ENCODE data around the gene CLDN34. TPM values are rescaled to one million over a fixed set of nuclear protein-coding genes. Genes with fewer than 3 reads are reported as not detected.

The CLDN34 gene
- total RNA-seq, 1 experiment from 2014 or later = not detected

GRCh38 chrX:9980401-9980800, 13.2 kb downstream of the CLDN34 start:
- no peak for DNase-seq (ENCODE audit: low spot score)

DNA sequence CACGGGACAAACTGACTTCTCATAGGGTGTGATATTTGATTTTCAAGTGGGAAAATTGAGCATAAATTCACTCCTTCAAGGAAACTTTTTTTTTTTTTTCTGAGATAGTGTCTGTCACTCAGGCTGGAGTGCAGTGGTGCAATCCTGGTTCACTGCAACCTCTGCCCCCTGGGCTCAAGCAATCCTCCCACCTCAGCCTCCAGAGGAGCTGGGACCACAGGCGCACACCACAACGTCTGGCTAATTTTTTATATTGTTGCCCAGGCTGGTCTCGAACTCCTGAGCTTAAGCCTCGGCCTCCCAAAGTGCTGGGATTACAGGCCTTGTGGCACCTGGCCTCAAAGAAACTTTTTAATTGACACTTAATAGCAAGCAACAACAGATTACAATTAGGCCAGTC, 13.8 kb downstream of the CLDN34 start:
- no peak for DNase-seq (ENCODE audit: low spot score)

GRCh38 chrX:9983441-9983840, 16.3 kb downstream of the CLDN34 start:
- no peak for DNase-seq (ENCODE audit: low spot score)

DNA sequence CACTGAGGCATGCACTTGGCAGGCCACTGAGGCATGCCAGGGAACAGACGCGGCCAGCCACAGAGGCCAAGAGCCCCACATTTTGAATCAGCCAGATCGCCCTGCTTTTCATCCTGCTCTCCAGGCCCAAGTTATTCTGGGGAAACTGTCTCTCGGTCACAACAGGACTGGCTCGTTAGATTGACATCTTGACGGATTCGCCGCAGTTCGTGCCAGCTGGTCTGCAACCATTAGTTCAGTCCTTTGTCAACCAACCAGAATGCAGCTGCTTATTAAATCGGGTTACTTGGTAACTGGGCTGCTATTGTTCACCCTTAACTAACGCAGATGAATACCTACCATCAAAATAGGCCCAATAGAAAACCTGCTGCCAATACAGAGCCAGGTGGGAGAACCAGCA, 16.7 kb downstream of the CLDN34 start:
- no peak for DNase-seq (ENCODE audit: low spot score)

- DNase-seq (ENCODE audit: low spot score) = peak; percentile 15
These were observed 21.6 kb downstream of the CLDN34 start for GRCh38 chrX:9988762-9989161.

GRCh38 chrX:9992061-9992460, 24.9 kb downstream of the CLDN34 start:
- no peak for DNase-seq (ENCODE audit: low spot score)

- no peak for DNase-seq (ENCODE audit: low spot score)
These were observed 25.6 kb downstream of the CLDN34 start for GRCh38 chrX:9992724-9993123.

GRCh38 chrX:9995855-9996339, 28.7 kb downstream of the CLDN34 start:
- DNase-seq (ENCODE audit: low spot score) = peak; percentile 66

DNA sequence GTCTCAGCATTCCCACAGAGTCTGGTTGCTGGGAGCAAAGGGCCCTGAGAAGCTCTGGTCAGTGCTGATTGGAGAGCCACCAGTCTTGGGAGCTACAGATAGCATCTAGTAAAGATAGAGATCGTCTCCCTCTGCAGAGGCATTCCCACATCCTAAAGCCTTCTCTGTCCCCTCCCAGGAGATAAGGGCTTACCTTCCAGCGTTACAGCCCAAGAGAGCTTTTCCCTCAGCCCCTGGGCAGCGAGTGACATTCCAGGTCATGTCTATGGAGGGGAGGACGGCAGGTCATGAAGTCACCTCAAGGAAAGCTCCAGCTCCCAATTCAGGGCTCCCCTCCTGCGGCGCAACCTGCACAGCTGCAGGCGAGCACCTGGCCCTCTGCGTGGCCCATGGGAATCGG, 29.9 kb downstream of the CLDN34 start:
- no peak for DNase-seq (ENCODE audit: low spot score)

GRCh38 chrX:9997524-9997923, 30.4 kb downstream of the CLDN34 start:
- no peak for DNase-seq (ENCODE audit: low spot score)

GRCh38 chrX:10001496-10001895, 34.3 kb downstream of the CLDN34 start:
- DNase-seq (ENCODE audit: low spot score) = no peak

- no peak for DNase-seq (ENCODE audit: low spot score)
These were observed 37.8 kb downstream of the CLDN34 start for GRCh38 chrX:10004832-10005475.

DNA sequence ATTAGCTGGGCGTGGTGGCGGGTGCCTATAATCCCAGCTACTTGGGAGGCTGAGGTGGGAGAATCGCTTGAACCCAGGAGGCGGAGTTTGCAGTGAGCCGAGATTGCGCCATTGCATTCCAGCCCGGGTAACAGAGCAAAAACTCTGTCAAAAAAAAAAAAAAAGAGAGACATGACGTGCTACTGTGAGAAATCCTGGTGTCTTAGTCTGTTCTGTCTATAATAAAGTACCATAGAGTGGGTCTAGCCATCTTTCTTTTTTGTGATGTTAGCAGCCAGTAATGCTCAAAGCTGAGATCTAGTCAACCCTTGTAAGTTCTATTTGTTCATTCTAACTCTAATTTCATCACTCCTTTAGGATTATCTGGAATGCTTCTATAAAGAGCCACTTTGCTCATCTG, 38.9 kb downstream of the CLDN34 start:
- DNase-seq (ENCODE audit: low spot score) = no peak

DNA sequence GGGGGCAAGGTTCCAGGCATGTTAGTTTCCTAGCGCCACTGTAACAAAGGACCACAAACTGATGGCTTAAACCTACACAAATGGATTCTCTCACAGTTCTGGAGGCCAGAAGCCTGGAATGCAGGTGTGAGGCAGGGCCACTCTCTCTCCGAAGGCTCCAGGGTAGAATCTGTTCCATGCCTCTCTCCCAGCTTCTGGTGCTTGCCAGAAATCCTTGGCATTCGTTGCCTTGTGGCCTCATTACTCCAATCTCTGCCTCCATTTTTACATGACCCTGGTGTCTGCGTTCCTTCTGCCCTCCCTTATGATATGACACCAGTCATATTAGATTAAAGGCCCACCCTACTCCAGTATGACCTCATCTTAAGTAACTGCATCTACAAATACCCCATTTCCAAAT, 39.6 kb downstream of the CLDN34 start:
- DNase-seq (ENCODE audit: low spot score) = no peak

- peak; percentile 21 for DNase-seq (ENCODE audit: low spot score)
These were observed 40.5 kb downstream of the CLDN34 start for GRCh38 chrX:10007621-10008020.

DNA sequence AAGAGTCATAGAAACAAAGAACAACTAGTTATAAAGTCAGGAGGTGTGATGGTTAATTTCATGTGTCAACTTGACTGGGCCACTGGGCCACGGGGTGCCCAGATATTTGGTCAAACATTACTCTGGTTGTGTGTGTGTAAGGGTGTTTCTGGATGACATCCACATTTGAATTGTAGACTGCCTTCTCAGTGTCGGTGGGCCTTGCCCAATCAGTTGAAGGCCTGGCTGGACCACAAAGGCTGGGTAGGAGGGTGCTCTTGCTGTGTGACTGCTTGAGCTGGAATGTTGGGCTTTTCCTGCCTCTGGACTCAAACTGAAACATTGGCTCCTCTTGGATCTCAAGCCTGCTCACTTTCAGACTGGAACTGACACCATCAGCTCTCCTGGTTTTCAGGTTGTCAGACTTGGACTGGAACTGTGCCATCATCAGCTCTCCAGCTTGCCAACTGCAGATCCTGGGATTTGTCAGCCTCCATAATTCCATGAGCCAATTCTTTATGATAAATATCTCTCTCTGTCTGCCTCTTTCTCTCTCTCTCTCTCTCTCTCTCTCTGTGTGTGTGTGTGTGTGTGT, 41.4 kb downstream of the CLDN34 start:
- DNase-seq (ENCODE audit: low spot score) = no peak

DNA sequence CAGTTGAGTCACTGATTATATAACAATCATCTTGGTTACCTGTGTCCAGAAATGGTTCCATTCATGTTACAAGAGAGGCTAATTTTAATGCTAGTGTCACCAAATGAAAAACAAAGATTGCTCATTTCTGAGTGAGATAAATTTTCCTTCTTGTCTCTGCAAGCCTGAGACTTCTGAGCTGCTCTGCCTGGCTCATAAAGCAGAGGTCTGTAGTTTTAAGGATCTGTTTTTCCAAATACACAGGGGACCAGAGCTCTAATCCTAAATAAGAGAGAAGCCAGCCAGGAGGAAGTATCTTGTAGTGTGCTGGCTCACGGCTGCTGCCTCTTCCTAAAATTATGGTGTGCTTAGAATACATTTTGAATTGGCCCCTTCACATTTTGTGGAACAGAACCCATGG, 42.6 kb downstream of the CLDN34 start:
- DNase-seq (ENCODE audit: low spot score) = no peak

DNA sequence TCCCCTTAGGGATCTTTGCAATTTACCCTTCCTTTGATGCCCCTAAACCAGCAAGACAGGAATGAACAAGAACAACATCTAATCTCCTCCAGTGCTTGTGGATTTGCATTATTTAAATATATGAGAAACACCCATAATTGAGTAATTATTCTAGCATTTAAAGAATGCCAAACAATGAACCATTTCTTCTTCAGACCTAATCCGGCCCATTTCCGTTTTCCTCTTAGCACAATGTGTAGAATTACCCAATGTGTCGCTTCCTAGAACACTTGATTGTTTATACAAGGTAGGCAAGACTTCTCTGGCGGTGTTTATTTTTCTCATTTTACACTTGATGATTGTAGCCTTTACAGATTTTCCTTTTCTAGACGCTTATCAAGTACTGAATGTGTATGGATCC, 43.5 kb downstream of the CLDN34 start:
- peak; percentile 68 for DNase-seq (ENCODE audit: low spot score)

DNA sequence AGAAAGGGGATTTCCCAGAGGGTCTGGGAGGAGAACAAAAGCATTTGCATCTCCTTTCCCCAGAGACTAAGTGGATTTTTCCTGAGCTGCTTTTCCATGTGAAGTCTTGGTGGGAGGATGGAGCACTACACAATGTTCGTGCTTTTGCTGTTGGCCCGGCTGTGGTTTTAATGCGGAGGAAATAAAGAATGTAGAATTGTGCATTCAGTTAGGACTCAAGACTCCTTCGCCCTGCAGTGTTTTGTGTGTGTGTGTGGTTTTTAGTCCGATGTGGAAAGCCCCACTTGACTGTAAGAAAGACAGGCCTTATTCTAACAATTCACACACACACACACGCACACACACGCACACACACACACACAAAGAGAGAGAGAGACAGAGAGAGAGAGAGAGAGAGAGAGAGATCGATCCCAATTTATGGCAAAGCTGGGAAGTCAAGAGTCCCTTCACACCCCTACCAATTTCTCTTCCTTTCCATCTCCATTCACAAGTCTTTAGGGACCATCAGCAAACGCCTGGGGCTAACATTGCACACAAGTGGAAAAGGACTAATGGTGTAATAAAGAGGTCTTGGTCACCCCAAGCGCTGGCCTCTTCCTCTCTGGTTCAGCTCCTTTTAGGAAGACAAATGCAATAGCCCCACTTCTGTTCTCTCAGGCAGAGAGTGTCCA, 44.2 kb downstream of the CLDN34 start:
- DNase-seq (ENCODE audit: low spot score) = no peak

DNA sequence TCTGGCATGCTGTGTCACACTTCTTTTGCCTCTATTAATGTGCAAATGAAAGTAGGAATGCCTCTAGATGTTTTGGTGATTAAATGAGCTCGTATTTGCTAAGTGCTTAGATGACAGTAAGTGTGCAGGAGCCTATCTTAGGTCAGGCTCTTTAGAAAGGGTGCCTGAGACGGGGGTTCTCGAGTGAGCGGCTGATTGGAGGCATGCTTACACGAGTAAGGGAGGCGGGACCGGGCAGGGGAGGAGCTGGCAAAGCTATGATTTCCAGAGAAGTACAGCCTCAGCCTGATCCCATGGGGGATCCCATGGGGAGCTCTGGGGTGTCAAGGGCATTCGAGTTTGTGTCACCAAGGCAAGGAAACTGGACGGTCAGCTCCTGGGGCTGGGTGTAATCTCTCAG, 44.8 kb downstream of the CLDN34 start:
- no peak for DNase-seq (ENCODE audit: low spot score)

GRCh38 chrX:10014462-10015354, 47.5 kb downstream of the CLDN34 start:
- DNase-seq (ENCODE audit: low spot score) = peak; percentile 69

DNA sequence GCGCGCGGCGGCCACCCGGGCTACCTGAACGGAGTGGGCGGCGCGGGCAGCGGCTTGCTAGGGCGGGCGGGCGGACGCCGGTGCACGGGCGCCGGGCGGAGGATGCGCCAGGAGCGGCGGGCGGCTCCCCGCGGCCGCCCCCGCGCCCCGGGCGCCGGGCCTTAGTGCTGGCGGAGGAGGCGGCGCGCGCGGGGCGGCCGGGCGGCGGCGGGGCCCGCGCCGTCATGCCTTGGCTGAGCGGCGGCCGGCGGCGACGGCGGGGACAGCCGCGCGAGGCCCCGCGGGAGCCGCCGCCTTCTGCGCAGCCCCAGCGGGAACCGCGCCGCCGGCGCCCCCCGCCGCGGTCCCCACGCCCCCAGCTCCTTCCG, 48.2 kb downstream of the CLDN34 start:
- DNase-seq (ENCODE audit: low spot score) = no peak

Measured in H4 (cell line).